ENCODE measurements around the gene MMP1. TPM values are rescaled to one million over a fixed set of nuclear protein-coding genes. Genes with fewer than 3 reads are reported as not detected.

MMP1 gene
- total RNA-seq: 78.2 and 425 TPM in 2 replicates

DNA sequence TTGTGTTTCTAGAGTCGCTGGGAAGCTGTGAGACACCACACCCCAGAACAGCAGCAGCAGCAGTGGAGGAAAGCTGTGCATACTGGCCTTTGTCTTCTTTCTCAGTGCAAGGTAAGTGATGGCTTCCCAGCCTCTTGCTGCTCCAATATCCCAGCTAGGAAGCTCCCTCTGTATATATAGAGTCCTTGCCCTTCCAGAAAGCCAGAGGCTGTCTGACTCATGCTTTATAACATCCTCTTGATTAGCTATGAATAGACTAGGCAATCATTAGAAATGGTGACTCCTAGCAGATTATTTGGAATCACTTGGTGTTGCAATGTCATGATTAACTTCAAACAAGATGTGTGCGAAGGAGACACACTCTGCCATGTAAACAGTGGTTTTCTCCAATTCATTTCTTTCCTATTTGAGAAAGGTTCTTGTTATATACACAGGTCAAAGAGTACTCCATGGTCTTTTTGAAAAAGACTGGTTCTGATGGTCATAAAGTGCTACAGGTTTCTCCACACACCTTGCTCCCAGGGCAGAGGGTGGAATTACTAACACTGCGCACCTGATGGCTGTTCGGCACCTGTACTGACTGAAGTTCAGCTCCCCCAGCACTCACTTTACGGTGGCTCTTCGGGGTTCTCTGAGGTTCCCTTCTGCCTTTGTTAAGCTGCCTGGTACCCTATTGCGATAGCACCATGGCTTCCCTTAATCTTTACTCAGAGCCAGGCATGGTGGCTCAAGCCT, at the start of gene MMP1:
TSS of gene MMP1 (minus strand) at position 149 of the 735 bp plus-strand sequence. CDS start at position 81, 68 bp downstream.

DNA sequence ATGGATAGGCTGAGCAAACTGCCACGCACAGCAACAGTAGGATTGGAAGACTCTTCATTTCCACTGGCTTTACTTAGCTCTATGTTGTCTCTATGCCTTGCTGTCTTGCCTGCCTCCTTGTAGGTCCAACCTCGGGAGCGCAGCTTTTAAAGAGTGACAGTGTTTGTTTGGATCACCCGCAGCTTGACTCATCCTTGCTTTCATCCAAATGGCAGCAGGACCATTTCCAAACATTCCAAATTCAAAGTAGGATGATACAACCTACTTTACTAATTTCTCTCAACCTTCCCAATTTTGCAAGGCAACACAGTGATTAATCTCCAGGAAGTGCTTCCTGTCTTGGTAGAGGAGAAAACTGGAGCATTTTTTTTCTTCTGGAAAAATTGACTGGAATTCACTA, 45.5 kb upstream of the MMP1 start, which contains the start of gene MMP3:
TSS of gene MMP3 (minus strand) at position 121 of the 400 bp plus-strand sequence. CDS start at position 58, 63 bp downstream.

GRCh38 chr11:102780491-102780918, 17.5 kb downstream of the MMP1 start, which contains the start of gene MMP10:
Gene MMP10, minus strand, starts transcription at chr11:102780628. Its CDS starts 37 bp downstream, at chr11:102780591.

Other genes starting within 250 kb of the MMP1 start
- gene MMP20, start 172.8 kb downstream of the MMP1 start, total RNA-seq: not detected in 2 replicates
- 0.44 TPM in 1 of 2 replicates, not detected in the other for gene MMP27, start 92.4 kb downstream of the MMP1 start, total RNA-seq
- under 0.01 and 0.33 TPM in 2 replicates for gene MMP8, start 73.2 kb downstream of the MMP1 start, total RNA-seq
- gene MMP10, start 17.5 kb downstream of the MMP1 start, total RNA-seq: 0.87 and 0.99 TPM in 2 replicates
- gene MMP3, start 45.4 kb upstream of the MMP1 start, total RNA-seq: 9.5 and 13.4 TPM in 2 replicates
- 0.44 and 1.8 TPM in 2 replicates for gene MMP12, start 76.8 kb upstream of the MMP1 start, total RNA-seq
- gene MMP13, start 157.6 kb upstream of the MMP1 start, total RNA-seq: not detected in 2 replicates

Measured in smooth muscle cell of trachea (primary cell).